ENCODE results near the gene CRYZ. TPM values are rescaled to one million over a fixed set of nuclear protein-coding genes. Genes with fewer than 3 reads are reported as not detected.
A peak's percentile ranks its signal among the peaks of the same experiment; 100 is the strongest.
"Not testable (repeated sequence)": the region's sequence is repeated elsewhere in the genome, so short reads cannot be mapped to it uniquely, and the experiment has no call there.

The CRYZ gene
- total RNA-seq, 1 donor from 2014 or later, result 21.3 TPM

DNA sequence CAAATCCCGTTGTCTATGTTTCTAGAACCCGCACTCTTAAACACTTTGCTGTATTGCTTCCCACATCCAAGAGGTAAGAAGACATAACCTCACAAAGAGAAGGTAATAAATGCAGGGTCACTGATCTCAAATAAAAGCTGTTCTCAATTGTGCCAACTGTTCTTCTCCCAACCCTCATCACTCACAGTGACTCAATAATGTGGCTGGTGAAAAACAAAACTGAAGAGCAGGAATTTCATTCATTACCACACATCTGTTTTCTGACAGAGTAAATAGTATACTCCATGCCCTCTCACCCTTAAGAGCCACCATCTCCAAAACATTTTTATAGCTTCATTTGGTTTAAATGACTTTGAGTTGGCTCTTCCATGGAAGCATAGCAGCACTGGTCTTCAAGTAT lies 53.0 kb downstream of the CRYZ start:
- no peaks in the 10 kb centered on the region for H3K36me3 Mint-ChIP-seq
- H3K4me3 Mint-ChIP-seq, result no peak overlapping the region
- no peak overlapping the region for H3K27ac Mint-ChIP-seq
- H3K27me3 Mint-ChIP-seq (ENCODE audit: low read depth), result peaks cover 40% of the 10 kb centered on the region
- no peaks in the 10 kb centered on the region for H3K9me3 Mint-ChIP-seq
- no peaks in the 10 kb centered on the region for H3K4me1 Mint-ChIP-seq
- TF ChIP-seq, protein P1, sequence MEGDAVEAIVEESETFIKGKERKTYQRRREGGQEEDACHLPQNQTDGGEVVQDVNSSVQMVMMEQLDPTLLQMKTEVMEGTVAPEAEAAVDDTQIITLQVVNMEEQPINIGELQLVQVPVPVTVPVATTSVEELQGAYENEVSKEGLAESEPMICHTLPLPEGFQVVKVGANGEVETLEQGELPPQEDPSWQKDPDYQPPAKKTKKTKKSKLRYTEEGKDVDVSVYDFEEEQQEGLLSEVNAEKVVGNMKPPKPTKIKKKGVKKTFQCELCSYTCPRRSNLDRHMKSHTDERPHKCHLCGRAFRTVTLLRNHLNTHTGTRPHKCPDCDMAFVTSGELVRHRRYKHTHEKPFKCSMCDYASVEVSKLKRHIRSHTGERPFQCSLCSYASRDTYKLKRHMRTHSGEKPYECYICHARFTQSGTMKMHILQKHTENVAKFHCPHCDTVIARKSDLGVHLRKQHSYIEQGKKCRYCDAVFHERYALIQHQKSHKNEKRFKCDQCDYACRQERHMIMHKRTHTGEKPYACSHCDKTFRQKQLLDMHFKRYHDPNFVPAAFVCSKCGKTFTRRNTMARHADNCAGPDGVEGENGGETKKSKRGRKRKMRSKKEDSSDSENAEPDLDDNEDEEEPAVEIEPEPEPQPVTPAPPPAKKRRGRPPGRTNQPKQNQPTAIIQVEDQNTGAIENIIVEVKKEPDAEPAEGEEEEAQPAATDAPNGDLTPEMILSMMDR (IDR thresholded peaks at IDR 0.05; ENCODE audit: unreplicated experiment), result no peak
- DNase-seq (ENCODE audit: low spot score in 2 of 2, unreplicated experiment in 2 of 2), result no peak

DNA sequence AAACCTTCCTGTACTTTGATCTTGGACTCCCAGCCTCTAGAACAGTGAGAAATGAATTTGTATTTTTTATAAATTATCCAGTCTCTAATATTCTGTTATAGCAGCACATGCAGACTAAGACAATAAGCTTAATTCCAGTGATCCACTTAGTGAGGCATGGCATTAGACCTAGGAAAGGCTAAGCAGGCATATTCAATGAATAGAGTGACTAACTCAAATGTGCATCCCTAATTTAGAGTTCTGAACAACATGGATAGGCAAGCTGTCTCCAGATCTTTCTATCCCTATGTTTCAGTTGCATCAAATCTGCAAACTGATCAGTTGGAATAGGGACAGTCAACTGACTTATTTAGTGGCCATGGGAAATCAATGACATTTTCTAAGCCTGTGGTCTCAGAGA lies 54.9 kb downstream of the CRYZ start:
- H3K36me3 Mint-ChIP-seq, result no peaks in the 10 kb centered on the region
- DNase-seq (ENCODE audit: low spot score in 2 of 2, unreplicated experiment in 2 of 2), result no peak
- TF ChIP-seq, protein P1 (IDR thresholded peaks at IDR 0.05; ENCODE audit: unreplicated experiment), result no peak
- H3K4me1 Mint-ChIP-seq, result peaks cover 5% of the 10 kb centered on the region
- H3K27me3 Mint-ChIP-seq (ENCODE audit: low read depth), result peaks cover 44% of the 10 kb centered on the region
- H3K4me3 Mint-ChIP-seq, result no peak overlapping the region
- H3K9me3 Mint-ChIP-seq, result no peaks in the 10 kb centered on the region
- H3K27ac Mint-ChIP-seq, result no peak overlapping the region

DNA sequence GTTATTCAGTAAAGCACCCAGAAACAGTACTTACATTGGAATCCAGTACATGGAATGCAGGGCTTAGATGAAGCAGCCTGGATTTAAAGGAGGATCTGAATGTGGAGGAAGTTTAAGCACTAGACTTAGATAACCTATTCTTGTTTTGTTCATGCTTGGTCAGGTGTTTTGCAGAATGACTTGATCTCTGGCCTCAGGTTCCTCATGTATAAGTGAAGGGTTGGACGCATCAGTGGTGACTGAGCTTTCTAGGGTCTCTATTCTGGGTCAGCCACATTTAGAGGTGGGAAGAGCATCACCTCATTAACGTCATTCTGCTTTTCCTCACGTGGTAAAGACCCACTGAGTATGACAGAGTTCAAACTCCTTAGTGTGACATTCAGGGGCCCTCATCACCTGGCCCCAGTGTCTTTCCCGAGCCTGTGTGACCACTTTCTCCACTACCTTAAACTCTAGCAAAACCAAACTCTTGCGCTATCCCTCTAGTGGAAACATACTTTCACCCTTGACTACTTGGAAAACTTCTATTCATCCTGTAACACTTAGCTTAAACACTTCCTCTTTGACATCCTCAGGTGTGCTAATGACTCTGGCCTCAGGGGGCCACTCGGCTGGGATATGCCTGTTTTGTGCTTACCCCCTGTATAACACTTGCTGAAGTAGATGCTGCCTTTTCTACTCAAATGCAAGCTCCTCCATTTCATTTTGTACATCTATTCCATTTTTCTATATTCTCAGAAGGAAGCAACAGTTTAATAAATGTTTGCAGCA lies 58.4 kb downstream of the CRYZ start:
- TF ChIP-seq, protein P1 (IDR thresholded peaks at IDR 0.05; ENCODE audit: unreplicated experiment), result no peak
- Mint-ChIP-seq H3K4me3 (peak overlapping the region; percentile 57), H3K27ac (no peak overlapping the region), H3K4me1 (peaks cover 5% of the 10 kb centered on the region), H3K27me3 (ENCODE audit: low read depth) (peaks cover 55% of the 10 kb centered on the region), H3K9me3 (peaks cover 10% of the 10 kb centered on the region), H3K36me3 (no peaks in the 10 kb centered on the region)
- no peak for DNase-seq (ENCODE audit: low spot score in 2 of 2, unreplicated experiment in 2 of 2)

DNA sequence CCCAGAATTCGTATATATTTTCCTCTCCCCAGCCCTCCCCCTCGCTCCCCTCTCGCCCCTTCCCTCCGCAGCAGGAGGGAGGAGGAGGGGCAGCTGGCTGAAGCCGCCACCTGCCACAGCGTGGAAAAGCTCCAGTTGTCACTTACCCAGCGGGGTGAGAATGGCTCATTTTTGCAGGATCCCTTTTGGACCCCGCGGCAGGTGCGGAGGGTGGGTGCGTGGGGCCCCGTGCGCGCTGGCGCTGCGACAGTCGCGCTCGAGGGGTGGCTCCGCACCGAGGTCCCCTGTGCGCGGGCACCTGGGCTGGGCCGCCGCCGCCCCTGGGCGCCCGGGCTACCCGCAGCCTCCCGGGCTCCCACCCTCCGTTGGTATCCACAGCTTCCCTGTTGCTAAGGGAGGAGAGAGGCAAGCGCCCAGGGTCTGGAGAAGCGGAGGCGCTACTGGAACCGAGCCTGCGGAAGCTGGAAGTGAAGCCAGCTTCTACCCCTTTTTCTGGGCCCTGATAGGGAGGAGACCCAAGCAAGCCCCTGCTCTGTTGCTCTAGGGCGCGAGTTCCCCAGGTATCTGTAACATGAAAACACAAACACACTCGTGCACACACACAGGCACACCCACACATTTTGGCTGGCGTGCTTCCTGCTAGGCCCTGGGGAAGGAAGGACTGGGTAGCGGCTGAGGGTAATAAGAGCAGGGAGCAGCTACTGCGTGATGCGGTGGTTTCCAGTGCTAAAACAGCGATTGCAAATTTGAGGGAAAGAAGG lies 59.3 kb downstream of the CRYZ start, which contains the start of gene ERICH3:
Gene ERICH3 (minus strand): TSS at position 442 of the 761 bp plus-strand sequence. CDS start 273 bp downstream, at position 169.
- peak; percentile 20 to 41 for DNase-seq (ENCODE audit: low spot score in 2 of 2, unreplicated experiment in 2 of 2)
- peak within 1 kb of the TSS; percentile 57 for H3K4me3 Mint-ChIP-seq
- H3K9me3 Mint-ChIP-seq, result peaks cover 10% of the 10 kb centered on the region
- H3K27ac Mint-ChIP-seq, result no peak within 1 kb of the TSS
- H3K36me3 Mint-ChIP-seq, result no peaks in the 10 kb centered on the region
- H3K4me1 Mint-ChIP-seq, result peaks cover 5% of the 10 kb centered on the region
- peaks cover 55% of the 10 kb centered on the region for H3K27me3 Mint-ChIP-seq (ENCODE audit: low read depth)
- TF ChIP-seq, protein P1 (IDR thresholded peaks at IDR 0.05; ENCODE audit: unreplicated experiment), result no peak

DNA sequence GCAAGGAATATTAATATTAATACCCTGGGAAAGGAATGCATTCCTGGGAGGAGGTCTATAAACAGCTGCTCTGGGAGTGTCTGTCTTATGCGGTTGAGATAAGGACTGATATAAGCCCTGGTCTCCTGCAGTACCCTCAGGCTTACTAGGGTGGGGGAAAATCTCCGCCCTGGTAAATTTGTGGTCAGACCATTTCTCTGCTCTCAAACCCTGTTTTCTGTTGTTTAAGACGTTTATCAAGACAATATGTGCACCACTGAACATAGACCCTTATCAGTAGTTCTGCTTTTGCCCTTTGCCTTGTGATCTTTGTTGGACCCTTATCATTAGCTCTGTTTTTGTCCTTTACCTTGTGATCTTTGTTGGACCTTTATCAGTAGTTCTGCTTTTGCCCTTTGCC lies 62.0 kb downstream of the CRYZ start:
- not testable (repeated sequence) for H3K9me3 Mint-ChIP-seq; H3K36me3 Mint-ChIP-seq; DNase-seq (ENCODE audit: low spot score in 2 of 2, unreplicated experiment in 2 of 2); H3K4me3 Mint-ChIP-seq; H3K27ac Mint-ChIP-seq; H3K4me1 Mint-ChIP-seq
- peaks cover 48% of the 10 kb centered on the region for H3K27me3 Mint-ChIP-seq (ENCODE audit: low read depth)

Other genes with a start within 250 kb of the CRYZ start
- gene LRRC53, start 220.4 kb downstream of the CRYZ start, total RNA-seq, result not detected in 3 replicates
- not detected in 3 replicates for gene ERICH3, start 59.3 kb downstream of the CRYZ start, total RNA-seq
- 12.6 to 13.3 TPM (median 12.9 TPM) in 3 replicates for gene TYW3, start 102 bp upstream of the CRYZ start, total RNA-seq